NCI-H2081 (cell line): ENCODE results near the gene RPP25L.

ENCODE experiments used
- DNase-seq, 2 experiments: peaks; one replicate each; lab custom pipeline; 2025; lab: John Stamatoyannopoulos, UW

RPP25L gene

DNA sequence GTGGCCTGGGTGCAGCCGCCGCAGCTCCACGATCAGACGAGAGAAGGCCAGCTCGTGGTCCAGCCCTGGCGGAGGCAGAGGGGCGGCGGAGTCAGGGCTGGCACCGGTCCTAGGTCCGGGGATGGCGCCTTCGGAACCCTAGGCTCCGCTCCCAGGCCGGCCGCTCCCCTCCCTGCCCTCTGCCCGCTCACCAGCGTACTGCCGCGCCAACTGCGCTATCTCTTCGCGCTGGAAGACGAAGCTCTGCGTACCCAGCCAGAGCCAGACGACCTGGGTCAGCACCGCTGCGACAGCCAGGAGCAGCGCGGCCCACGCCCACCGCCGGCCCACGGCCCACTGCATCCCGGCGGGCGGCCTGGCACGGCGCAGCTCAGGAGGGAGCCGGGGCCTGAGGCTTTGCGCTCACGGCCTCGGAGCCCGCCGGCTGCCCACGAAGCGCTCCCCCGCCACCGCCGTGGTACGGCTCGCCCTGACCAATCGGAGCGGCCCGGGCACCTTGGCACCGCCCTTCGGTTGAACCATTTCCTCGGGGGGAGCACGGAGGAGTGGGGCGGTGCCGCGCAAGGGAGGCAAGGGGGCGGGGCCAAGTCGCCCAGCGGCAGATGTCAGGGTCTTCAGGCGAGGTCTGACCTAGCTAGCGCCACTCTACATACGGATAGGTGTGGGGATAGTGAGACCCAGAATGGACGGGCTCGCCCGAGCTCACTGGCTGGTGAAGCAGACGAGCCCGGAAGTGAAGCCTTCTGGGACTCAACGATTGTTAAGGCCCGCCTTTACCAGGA lies 25.6 kb upstream of the RPP25L start, which contains the start of gene SIGMAR1:
TSS of gene SIGMAR1 (minus strand) at position 432 of the 782 bp plus-strand sequence. CDS start at position 342, 90 bp downstream.
- peak; percentile 93 to 95 for DNase-seq

DNA sequence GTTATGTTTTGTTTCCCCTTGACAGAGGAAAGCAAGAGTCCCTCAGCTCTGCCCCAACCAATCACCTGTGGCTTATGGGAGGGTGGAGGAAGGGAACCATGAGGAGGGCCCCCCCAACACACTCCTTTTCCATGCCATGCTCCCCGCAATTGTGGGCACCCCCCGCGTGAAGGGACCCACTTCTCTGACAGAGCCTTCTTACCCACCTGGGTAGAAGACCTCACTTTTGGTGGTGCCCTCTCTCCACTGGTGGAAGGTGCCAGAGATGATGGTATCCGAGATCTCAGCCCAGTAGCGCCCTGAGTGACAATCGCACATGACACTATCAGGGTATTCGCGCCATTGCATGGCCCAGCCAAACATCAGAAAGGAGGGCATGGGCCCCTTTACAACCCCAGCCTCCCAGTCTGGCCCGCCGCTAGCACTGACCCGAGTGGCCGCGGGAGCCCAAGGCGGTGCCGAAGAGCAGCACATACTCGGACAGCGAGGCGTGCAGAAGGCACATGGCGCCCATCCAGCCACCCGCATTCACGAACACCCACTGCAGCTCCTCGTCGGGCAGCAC lies 25.0 kb upstream of the RPP25L start:
- peak; percentile 5 to 32 for DNase-seq

DNA sequence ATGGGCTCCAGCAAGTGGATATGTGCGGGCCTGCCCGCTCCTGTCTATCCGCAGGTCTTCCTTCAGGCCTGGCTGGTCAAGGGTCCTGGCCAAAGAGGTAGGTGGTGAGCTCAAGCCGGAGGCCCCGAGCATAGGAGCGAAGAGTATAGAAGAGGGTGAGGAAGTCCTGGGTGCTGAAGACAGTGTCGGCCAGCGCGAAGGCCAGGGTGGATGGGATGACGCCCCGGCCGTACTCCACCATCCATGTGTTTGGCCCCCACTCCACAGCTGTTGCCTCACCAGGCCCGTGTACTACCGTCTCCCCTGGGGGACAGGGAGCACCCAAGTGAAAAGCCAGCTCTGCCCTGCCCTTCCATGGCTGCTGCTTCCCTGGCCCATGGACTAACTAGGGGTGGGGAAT lies 23.7 kb upstream of the RPP25L start:
- no peak for DNase-seq

DNA sequence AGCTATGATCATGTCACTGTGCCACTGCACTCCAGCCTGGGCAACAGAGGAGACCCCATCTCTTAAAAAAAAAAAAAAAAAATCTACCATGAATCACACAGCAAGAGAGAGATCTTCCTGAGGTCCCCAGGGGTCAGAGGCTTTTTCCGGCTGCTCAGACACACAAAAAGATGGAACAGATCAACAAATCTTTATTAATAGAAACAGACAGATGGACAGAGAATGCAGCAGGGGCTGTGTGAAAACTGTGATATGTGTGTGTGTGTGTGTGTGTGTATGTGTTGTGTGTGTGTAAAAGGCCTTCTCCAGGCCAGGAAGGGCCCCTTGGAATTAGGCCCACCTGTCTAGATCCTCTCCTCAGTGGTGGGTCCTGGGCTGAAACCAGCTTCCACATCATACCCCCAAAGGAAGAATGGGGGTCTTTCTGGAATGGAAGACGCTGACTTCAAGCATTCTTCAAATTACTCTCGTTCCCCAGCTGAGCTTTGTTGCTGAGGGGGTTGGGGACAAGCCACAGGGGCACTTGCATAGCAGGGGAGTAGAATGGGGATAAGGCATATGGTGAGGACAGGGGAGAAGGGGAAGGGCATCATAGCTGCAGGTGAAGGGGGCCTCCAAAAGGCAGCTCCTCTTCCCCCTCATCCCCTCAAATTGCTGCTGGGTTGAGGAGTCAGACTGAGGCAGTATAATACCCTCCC lies 22.8 kb upstream of the RPP25L start:
- no peak for DNase-seq

DNA sequence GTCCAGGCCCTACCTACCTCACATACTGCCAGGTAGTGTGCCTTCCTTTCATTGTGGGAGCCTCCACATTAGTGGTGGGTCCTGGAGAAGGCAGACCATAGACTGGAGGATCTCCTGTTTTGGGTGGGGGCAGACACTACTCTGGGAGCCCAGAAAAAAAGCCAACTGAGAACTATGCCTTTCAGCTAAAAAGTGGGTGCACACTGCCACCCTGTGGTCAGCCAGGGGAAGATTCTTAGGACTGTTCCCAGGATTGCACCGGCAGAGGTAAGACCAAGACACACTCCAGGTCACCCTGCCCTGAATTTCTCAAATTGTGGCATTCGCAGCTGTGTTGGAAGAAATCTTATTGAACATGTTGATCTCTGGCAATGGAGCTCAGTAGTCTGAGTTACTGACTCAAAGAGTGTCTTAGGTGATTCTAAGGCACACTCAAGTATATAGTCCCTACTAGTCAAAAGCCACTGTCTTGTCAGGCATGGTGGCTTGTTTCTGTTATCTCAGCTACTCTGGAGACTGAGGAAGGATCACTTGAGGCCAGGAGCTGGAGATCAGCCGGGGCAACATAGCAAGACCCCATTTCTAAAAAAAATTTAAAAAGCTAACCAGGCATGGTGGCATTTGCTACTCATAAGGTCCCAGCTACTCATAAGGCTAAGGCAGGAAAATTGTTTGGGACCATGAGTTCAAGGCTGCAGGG lies 22.1 kb upstream of the RPP25L start:
- DNase-seq, result peak; percentile 55 to 72

DNA sequence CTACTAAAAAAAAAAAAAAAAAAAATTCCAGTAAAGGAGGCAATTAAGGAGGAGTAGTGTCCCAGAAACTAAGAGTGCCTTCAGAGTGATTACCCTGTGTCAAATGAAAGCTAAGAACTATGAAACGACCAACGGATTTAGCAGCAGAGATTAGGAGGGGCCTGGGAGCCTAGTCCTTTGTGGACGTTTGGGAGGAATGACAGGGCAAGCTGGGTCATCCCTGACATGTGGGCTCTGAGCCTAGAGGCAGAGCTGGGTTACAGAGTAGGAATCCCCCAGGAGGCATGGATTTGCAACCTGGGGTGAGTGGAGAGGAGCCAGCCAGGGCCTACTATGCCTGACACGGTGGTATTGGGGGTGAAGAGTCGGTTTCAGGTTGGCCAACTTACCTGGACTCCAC lies 21.3 kb upstream of the RPP25L start:
- no peak for DNase-seq

DNA sequence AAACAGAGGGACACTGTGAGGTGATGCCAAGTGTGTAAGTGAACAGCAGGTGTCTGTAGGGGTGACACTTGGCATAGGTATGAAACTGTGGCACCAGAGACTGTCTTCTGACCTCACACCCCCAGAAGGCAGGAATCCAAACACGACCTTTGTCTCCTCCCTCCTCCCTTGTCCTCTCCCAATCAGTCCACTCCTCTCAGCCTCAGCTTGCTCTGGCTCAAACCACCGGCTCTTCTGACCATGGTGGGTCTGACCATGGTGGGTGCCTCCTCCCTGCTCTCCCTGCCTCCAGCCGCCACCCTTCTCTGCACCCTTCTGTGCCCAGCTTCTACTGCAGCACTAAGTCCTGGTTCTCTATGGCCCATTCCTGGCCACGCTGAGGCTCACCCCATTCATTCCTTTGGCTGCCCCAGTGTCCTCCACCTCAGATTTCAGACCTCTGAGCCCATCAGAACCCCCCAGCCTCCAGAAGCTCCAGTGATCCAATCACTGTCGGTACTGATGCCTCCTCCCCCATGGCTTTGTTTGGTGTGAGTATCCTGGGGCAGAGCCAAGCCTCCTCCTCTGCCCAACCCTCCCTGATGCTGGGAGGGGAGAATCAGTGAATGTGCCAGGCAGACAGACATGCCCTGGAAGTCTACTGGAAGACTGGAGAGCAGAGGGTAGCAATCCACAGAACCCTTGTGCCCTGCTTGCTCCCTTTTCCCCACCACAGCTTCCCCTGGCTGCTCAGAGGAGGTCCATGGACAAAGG lies 18.7 kb upstream of the RPP25L start:
- no peak for DNase-seq

DNA sequence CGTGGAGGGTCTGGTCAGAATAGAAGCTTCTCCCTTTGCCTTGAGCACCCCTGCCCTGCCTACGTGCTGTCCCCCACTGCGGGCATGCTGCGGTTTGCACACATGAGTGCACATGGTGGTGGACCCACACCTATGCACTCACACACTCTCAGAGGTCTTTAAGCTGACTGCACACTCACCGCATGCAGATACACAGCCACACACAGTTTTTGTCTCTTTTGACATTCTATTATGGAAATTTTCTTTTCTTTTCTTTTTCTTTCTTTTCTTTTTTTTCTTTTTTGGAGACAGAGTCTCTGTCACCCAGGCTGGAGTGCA lies 17.6 kb upstream of the RPP25L start:
- DNase-seq, result no peak

DNA sequence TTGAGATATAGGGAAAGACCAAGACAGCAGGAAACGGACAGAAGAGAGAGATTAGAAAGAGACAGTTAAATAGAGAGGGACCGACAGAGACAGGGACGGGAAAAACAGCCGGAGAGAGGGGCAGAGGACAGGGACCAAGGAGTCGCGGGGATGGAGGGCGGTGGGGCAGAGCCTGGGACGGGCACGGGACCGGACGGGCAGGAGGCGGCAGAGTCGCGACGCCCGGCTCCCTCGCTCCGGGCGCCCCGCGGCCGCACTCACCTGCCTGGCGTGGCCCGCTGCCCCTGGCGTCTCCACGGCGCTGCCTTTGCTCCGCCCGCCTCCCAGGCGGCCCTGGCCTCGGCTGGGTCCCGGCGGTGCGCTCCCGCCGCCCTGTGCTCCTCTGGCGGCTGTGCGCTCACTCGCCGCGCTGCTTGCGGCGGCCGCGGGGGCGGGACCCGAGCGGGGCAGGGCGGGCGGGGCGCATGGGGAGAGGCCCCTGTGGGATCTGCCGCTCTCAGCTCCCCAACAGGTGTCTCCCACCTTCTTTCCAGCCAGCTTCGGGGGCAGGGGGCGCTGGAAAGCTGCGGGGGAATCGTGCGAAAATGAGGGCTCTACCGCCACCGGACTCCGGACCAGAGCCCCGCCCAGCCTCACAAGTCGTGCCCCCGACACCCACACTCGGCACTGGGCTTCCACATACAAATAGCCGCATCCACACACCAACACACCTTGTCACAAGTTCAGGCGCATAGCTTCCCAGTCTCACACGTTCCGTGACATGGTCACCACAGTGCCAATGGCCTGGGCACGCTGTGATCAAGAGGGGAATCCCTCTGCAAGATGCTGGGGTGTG lies 17.0 kb upstream of the RPP25L start, which contains the start of gene ARID3C:
TSS of gene ARID3C (minus strand) at position 411 of the 835 bp plus-strand sequence. CDS start 1,052 bp downstream, outside the sequence.
- DNase-seq, result peak; percentile 22 to 58

DNA sequence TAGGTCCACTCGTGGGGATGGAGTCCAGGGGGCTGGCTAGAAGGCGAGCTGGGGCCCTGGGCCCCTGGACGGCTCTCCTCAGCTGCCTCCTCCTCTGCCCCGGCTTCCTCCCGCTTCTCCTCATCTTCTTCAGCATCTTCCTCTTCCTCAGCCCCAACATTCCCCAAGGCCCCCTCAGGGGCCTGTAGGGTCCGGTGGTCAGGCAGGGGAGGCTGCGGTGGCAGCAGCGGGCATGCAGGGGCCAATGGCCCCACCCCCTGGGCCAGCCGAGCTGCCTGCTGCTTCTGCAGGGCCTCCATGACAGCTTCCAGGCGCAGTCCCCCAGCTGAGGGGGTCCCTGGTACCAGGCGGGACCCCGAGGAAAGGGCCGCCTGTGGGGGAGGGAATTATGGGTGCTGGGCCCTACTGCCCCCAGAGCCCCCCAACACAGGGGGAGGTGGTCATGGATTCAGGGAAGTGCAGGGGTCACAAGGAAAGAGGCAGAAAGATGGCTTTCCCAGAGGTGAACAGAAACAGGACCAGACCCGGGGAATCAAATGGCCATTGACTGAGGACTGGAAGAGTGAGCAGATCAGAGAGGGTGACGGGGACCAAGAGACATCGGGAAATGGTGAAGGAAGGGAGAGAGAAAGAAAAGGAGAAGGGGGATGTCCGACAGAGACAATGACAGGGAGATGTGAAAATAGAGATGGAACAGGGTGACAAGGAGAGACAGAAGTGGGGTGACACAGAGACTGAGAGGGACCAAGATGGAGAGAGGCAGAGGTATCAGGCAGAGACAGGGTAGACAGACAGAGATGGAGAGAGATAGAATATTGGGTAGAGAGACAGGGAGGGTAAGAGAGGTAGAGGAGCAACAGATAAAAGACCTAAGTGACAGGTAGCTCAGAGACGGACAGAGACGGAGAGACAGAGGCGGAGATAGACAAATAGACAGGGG lies 16.1 kb upstream of the RPP25L start:
- DNase-seq, result no peak

DNA sequence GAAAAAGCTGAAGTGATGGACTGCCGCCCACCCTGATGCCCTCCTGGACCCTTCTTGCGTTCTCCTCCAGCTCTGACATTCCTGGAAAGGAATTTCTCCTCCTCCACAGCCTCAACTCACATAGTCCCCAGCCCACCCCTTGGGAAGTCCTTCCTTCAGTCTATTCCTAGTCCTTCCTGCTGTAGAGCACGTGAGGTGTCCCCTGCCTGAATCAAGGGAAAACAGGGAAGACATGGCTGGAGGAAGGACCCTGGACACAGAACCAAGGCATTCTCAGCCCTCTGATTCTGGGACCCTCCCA lies 13.2 kb upstream of the RPP25L start:
- no peak for DNase-seq

DNA sequence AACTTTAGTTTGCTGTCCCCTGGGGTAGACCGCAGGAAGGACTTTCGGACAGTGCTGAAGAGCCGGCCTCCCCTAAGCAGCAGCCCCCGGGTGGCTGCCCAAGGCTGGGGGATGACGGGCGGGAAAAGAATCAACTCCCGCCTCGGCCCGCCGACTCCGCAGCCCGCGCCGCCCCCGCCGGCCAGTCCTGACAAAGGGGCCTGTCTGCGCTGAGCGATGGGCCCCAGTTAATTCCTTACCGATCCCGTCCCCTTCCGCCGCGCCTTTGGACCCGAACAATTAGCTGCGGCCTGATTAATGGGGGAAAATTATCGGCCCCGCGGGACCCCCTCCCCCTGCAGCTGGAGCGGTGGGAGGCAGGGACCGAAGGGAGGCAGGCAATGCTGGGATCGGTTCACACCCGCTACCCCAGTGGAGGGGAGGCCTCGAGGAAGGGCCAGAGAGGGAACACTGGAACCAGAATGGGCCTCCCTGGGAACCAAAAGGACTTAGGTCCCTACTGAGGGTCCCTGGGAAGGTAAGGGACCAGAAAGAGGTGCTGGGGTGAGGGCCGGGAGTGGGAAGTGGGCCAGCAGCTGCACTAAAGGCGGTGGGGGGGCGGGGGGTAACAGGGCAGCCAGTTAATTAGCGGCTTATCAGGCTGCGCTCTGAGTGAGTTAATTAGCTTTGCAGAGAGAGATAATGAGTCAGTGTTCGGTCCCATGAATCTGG lies 12.7 kb upstream of the RPP25L start:
- no peak for DNase-seq

DNA sequence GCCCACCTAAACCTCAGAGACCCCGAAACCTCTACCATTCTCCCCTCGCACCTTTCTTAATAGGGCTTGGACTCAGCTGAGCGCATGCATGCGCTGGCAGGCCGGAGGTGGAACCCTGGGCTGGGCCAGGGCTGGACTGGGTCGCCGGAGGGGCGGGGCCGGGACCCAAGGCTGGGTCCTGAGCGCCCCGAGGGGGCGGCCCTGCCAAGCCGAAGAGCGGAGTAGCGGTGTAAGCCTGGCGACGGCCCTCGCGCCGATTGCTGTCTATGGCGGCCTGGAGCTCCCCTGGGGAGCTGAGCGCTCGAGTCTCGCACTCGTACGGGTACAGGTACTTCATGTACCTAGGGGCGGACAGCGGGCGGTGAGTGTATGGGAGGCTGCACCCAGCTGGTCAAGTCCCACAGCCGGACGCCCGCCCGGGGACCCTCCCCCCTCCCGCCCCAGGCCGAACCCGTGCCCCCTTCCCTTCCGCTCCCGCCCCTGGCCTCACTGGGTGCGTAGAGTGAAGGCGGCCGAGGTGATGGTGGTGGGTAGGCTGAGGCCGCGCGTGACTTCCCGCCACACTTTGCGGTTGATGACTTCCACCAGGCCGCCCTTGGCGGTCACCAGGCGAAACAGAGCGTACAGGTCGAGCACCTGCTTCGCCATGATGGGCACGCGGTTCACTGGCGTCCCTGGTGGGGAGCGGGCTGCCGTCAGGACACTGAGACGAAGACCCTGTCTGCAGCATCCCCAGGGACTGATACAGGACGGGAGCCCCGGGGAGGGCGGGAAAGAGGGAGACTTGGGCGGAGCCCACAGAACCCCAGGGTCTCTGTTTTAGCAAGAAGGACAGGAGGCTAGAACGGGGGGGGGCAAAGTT lies 11.7 kb upstream of the RPP25L start:
- no peak for DNase-seq

DNA sequence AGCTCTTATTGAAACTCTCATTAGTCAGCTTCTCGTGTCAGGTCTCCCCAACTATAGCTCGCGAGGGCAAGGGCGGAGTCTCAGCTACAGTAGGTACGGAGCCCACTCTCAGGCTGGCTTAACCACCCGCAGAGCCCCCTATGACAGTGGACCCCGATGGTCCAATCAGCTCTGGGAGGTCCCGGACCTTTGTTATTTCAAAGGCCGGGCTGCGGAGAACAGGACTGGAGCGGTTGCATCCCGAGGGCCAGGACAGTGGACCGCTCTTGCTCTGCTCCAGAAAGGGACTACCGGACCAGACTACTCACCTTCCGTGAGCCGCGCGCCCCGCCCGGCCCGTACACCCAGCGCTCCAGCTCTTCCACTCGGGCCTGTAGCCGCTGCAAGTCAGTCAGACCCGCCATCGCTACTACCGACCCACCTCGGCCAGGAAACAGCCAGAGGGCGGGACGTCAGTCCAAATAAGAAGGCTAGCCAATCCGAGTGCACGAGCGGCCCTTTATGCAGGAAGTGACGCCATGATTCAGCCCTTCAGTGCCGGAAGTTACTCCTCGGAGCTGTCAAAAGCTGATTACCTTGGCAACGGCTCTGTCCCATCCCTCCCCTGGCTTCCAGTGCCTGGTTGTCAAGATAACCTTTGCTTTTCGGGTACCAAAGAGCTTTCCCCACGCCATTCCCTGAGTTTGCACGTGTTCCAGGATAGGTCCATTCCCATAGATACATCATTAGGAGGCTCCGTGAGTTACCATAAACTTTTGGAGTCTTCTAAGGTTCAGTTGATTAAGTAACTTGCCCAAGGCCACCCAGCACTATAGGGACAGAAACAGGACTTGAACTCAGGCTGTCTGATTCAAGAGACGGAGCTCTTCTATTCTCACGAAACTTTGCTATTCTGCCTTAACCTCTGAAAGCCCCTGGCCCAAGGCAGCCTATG lies 8.4 kb upstream of the RPP25L start, which contains the start of gene DCTN3:
TSS of gene DCTN3 (minus strand) at position 435 of the 934 bp plus-strand sequence. CDS start at position 404, 31 bp downstream.
- DNase-seq, result peak; percentile 96 to 99

DNA sequence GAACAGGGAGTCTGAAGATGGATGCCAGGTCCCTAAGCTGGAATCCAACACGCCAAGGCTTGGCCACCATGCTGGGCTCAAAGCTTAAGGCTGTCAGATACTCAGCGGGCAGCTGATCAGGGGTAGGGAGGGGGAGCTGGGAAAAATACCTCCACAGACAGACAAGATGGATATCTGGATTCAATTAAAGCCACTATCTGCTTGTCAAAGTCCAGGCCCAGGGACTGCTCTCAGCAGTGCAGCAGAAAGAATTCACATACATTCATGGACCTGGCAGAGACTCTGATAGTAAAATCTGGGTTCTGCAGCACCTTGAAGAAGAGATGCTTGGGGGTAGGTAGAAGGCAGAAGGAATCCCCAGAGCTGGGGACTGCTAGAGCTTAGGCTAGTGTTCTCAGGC lies 3.2 kb upstream of the RPP25L start:
- DNase-seq, result no peak

DNA sequence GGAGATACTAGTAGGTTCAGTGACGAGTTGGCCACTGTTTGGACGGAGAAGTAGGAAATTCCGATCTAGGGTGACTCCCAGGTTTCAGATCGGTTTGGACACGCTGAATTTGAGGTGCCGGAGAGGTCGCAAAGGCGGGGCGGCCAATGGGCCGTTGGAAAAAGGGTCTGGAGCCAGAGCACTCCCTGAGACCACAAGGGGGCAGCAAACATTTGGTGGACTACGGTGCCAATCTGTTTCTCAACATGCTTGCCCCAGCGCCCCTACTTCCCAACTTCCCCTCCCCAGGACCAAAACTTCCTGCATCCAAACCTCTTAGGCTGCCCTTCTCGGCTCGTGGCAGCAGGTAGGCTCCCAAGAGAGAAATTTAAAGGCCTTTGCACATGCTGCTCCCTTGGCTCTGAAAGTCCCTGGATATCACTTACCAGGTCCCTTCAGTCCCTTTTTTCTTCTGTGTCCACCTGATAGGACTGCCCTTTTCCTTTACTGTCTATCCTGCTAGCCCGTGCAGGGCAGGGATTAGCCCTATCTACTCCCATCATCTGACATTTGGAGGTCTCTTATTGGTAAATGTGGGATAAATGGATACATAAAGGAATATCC lies 992 bp upstream of the RPP25L start:
- peak; percentile 83 to 85 for DNase-seq
